SU-DHL-6 (cell line): ENCODE measurements around the gene TBX5.

Experiments used
- H2AFZ ChIP-seq: fragments of 200-600 bp; sonication (generic); 2 replicates; pipeline ENCODE4 v1.6.1; 2014; ENCODE audit warnings: low read depth, mild to moderate bottlenecking, moderate library complexity, mixed read lengths, antibody characterized with exemption, low read length; ENCODE audit not compliant: severe bottlenecking
- H3F3A ChIP-seq: fragments of 200-600 bp; shearing (Covaris generic); 2 replicates; pipeline ENCODE4 v1.6.0; 2016; ENCODE audit warnings: antibody characterized with exemption, mild to moderate bottlenecking; ENCODE audit not compliant: insufficient read depth
- H3K27ac ChIP-seq: fragments of 200-600 bp; sonication (generic); 2 replicates; pipeline ENCODE4 v1.5.1; 2016; ENCODE audit warnings: low read depth, mild to moderate bottlenecking, low read length, moderate library complexity, mixed read lengths
- H3K27me3 ChIP-seq: fragments of 200-600 bp; sonication (generic), shearing (Covaris generic); 2 replicates; pipeline ENCODE4 v1.6.0; 2014; ENCODE audit warnings: mild to moderate bottlenecking, low read length
- H3K36me3 ChIP-seq: fragments of 200-600 bp; sonication (generic); 2 replicates; pipeline ENCODE4 v1.6.1; 2014; ENCODE audit warnings: mild to moderate bottlenecking, low read length, mixed read lengths
- H3K4me2 ChIP-seq: fragments of 300-600, 200-600 bp; shearing (Covaris generic), sonication (generic); 2 replicates; pipeline ENCODE4 v1.6.0; 2014; ENCODE audit warnings: low read length, low read depth, mild to moderate bottlenecking; ENCODE audit not compliant: poor library complexity, severe bottlenecking
- H3K4me3 ChIP-seq: fragments of 200-600 bp; sonication (generic); 2 replicates; pipeline ENCODE4 v1.5.1; 2014; ENCODE audit warnings: antibody characterized with exemption, low read length, mild to moderate bottlenecking, mixed read lengths; ENCODE audit not compliant: insufficient read depth, poor library complexity, severe bottlenecking
- H3K79me2 ChIP-seq: fragments of 200-600 bp; sonication (generic); 2 replicates; pipeline ENCODE4 v1.6.1; 2014; ENCODE audit warnings: mild to moderate bottlenecking, low read length, moderate library complexity; ENCODE audit not compliant: insufficient read depth
- H3K9ac ChIP-seq: fragments of 200-600 bp; sonication (generic); 2 replicates; pipeline ENCODE4 v1.7.0; 2014; ENCODE audit warnings: mild to moderate bottlenecking, low read length
- H3K9me2 ChIP-seq: fragments of 200-600 bp; sonication (generic); replicated peaks from 2 replicates; pipeline ENCODE4 v1.6.1; 2014; ENCODE audit warnings: low read length; ENCODE audit not compliant: insufficient read depth
- H3K9me3 ChIP-seq: fragments of 200-600 bp; sonication (generic); 2 replicates; pipeline ENCODE4 v1.6.1; 2014; ENCODE audit warnings: low read length, mixed read lengths; ENCODE audit not compliant: insufficient read depth
- H4K20me1 ChIP-seq: fragments of 200-600 bp; sonication (generic); 2 replicates; pipeline ENCODE4 v1.6.1; 2014; ENCODE audit warnings: low read depth, mild to moderate bottlenecking, antibody characterized with exemption, low read length, moderate library complexity, mixed read lengths
- CTCF ChIP-seq: fragments of 200-600 bp; sonication (generic); IDR thresholded peaks from one replicate; pipeline ENCODE4 v1.5.1; 2017; ENCODE audit warnings: antibody characterized with exemption, mild to moderate bottlenecking, low read length, moderate library complexity; ENCODE audit not compliant: insufficient read depth, poor library complexity, severe bottlenecking
- EZH2phosphoT487 ChIP-seq: fragments of 200-600 bp; sonication (generic), shearing (Covaris generic); conservative IDR thresholded peaks from 2 replicates; pipeline ENCODE4 v1.6.1; 2018; ENCODE audit warnings: mild to moderate bottlenecking, antibody characterized with exemption, low read length, moderate library complexity, mixed read lengths

The TBX5 gene

GRCh38 chr12:114400361-114400811 is 5.6 kb downstream of the TBX5 start:
- H3K9me3 ChIP-seq, result no peaks in the 10 kb centered on the region
- H4K20me1 ChIP-seq, result no peaks in the 10 kb centered on the region
- H2AFZ ChIP-seq, result no peak overlapping the region
- no peak overlapping the region for H3K4me3 ChIP-seq
- H3K36me3 ChIP-seq, result no peaks in the 10 kb centered on the region
- no peak overlapping the region for H3K9ac ChIP-seq
- H3K27me3 ChIP-seq, result no peaks in the 10 kb centered on the region
- no peak overlapping the region for H3K4me2 ChIP-seq
- H3K79me2 ChIP-seq, result no peaks in the 10 kb centered on the region
- no peaks in the 10 kb centered on the region for H3K9me2 ChIP-seq
- H3F3A ChIP-seq, result no peaks in the 10 kb centered on the region
- no peak for TF ChIP-seq CTCF
- TF ChIP-seq EZH2phosphoT487, result no peak
- H3K27ac ChIP-seq, result no peak overlapping the region

- Histone ChIP-seq H3K27ac (no peak overlapping the region), H4K20me1 (no peaks in the 10 kb centered on the region), H3F3A (no peaks in the 10 kb centered on the region), H3K4me3 (no peak overlapping the region), H3K9me3 (no peaks in the 10 kb centered on the region), H3K79me2 (no peaks in the 10 kb centered on the region), H3K4me2 (no peak overlapping the region), H3K9ac (no peak overlapping the region), H3K9me2 (no peaks in the 10 kb centered on the region), H3K36me3 (no peaks in the 10 kb centered on the region), H3K27me3 (no peaks in the 10 kb centered on the region), H2AFZ (no peak overlapping the region)
- TF ChIP-seq EZH2phosphoT487, result no peak
Observed at GRCh38 chr12:114399664-114400211, 6.2 kb downstream of the TBX5 start.

GRCh38 chr12:114397978-114398881 is 7.7 kb downstream of the TBX5 start:
- H3K79me2 ChIP-seq, result no peaks in the 10 kb centered on the region
- no peaks in the 10 kb centered on the region for H3K36me3 ChIP-seq

More at GRCh38 chr12:114397978-114398881, 7.7 kb downstream of the TBX5 start:
- no peaks in the 10 kb centered on the region for H3F3A ChIP-seq
- H4K20me1 ChIP-seq, result no peaks in the 10 kb centered on the region
- H3K4me3 ChIP-seq, result no peak overlapping the region
- no peak overlapping the region for H3K4me2 ChIP-seq
- no peaks in the 10 kb centered on the region for H3K27me3 ChIP-seq
- H3K9me3 ChIP-seq, result no peaks in the 10 kb centered on the region
- H3K27ac ChIP-seq, result no peak overlapping the region
- TF ChIP-seq EZH2phosphoT487 (no peak), CTCF (no peak)
- H3K9ac ChIP-seq, result no peak overlapping the region
- H3K9me2 ChIP-seq, result no peaks in the 10 kb centered on the region
- no peak overlapping the region for H2AFZ ChIP-seq
